Loucy (cell line): Measurements from ENCODE around the gene CERK.

Source experiments
- CTCF ChIP-seq: fragments of 200-600 bp; sonication (generic); conservative IDR thresholded peaks from 2 replicates; pipeline ENCODE4 v1.5.1; 2014; ENCODE audit warnings: mild to moderate bottlenecking, antibody characterized with exemption, low read length
- EZH2phosphoT487 ChIP-seq: fragments of 200-600 bp; IDR thresholded peaks from 2 replicates; pipeline ENCODE4 v1.6.1; 2018; ENCODE audit warnings: antibody characterized with exemption, mild to moderate bottlenecking, moderate library complexity, borderline replicate concordance

GRCh38 chr22:46675938-46676337 lies 62.1 kb downstream of the CERK start:
- TF ChIP-seq EZH2phosphoT487 (no peak), CTCF (no peak)
